Astrocyte (in vitro differentiated cells and primary cell): ENCODE results near the gene EFNA1.

Source experiments
- CTCF ChIP-seq: IDR thresholded peaks from 2 replicates; pipeline ENCODE4 v1.5.1; 2011; ENCODE audit warnings: low read depth, mild to moderate bottlenecking, inconsistent platforms, low read length, moderate library complexity; ENCODE audit not compliant: insufficient read depth
- EZH2 ChIP-seq: IDR thresholded peaks from 2 replicates; pipeline ENCODE4 v1.6.1; 2012; ENCODE audit warnings: mild to moderate bottlenecking, low read length, inconsistent platforms; ENCODE audit not compliant: insufficient read depth

DNA sequence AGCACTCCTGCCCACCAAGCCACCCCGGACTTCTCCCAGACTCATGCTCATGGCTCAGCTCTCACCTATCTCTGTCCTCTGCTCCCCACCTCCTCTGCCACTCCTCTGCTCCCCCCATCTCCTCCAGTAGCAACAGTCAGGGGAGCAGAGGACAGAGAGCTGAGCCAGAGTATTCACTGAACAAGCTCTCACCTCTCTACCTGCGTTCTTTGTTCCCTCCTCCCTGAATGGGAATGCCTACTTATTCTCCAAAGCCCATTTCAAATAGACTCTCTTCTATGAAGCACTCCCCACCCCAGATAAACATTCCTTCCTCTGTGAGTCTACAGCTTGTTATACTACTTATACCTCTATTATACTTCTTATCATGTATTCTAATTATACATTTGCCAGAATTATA, 6.4 kb upstream of the EFNA1 start:
- TF ChIP-seq CTCF (no peak), EZH2 (no peak)
